Ovary (tissue), 3 donors: ENCODE measurements around the gene MBD6.

Experiments used
- CTCF ChIP-seq, 3 donors: fragments of 450-650 bp in 2 of 3; fragments of 200-600 bp in 1 of 3; IDR thresholded peaks; one replicate each; pipeline versions ENCODE4 v1.5.1 to v1.8.0; 2016 to 2022; ENCODE audit warnings: antibody characterized with exemption in 3 of 3, mild to moderate bottlenecking in 1 of 3
- POLR2A ChIP-seq: fragments of 450-650 bp; IDR thresholded peaks from one replicate; pipeline ENCODE4 v1.6.1; 2017; ENCODE audit warnings: antibody characterized with exemption, mild to moderate bottlenecking, moderate library complexity
- donor health status: DM: no; HTN: no; CAD: no.

GRCh38 chr12:57476162-57476992 is 46.2 kb upstream of the MBD6 start:
- TF ChIP-seq CTCF (IDR thresholded peaks at IDR 0.05) (no peak), POLR2A (no peak)
